IPS-NIHi7 (cell line): ENCODE results near the gene ARHGAP18.
"Not testable (repeated sequence)": the region's sequence is repeated elsewhere in the genome, so short reads cannot be mapped to it uniquely, and the experiment has no call there.

Experiments
- DNase-seq: peaks from one replicate; pipeline ENCODE4 v3.0.0; 2012; ENCODE audit warnings: mixed read lengths; ENCODE audit errors: extremely low spot score

The ARHGAP18 gene

DNA sequence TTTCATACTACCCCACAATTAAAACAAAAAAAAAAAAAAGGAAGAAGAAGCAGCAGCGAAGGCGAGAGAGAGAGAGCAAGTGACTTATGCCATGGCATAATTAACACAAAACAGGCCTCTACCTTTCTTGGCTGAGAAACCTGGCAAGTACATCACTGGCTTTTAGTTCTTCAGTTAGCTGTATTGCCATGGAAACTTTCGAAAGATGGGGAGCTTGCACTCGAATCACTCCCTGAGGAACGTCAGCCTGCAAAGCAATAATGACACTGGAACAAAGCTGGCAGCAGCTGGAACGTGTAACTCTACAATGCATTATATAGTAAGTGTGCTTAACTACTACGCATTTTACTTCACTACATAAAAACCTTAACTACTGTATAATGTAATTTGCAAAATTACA, 126.1 kb downstream of the ARHGAP18 start:
- no peak for DNase-seq

DNA sequence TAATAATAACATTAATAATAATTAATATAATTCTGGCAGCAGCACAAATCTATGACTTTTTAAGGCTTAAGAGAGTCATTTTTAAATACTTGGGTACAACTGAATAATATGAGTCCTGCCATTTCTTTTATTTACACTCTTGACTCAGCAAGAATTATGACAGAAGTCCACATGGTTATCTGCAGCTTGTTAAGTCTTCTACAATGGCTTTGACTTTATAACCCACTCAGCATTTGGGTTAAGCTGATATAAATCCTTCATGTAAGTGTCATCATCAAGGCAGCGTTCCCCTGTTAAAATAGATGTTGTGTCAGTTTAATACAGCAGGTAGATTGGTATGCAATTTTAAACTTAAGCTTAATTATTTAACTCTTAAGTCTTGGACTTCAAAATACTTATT, 131.7 kb downstream of the ARHGAP18 start:
- DNase-seq: no peak

DNA sequence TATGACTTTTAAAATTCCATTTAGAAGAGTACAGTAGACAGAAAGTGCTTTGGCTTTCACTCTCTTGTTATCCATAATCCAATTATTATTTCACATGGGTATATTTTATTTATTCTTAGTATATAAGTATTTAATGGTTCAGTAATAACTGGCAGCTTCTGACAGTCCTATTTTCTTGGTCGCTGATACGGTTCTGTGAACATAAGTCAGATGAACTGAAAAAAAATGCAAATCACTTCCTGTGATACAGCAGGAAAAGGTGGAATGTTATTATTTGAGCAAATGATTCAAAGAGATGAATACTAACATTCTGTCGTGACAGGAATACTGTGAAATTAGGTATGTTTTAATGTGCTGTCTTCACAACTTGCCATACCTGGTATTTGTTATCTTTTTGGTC, 132.3 kb downstream of the ARHGAP18 start:
- no peak for DNase-seq

DNA sequence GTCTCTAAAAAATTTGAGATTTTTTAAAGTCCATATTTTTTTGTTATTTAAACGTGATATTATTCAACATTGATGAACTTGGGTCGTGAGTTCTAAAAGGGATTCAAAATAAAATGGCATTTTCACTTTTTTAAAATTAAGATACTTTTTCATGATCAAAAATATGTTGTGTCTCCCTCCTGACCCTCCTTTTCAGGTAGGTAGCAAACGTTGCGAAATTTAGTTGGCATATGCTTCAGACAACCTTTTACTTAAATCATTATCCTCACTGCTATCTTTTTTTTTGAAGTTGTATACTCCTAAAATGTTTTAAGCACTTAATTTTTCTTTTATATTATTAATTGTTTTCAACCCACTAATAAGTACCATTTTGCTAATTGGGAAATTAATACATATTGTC, 133.5 kb downstream of the ARHGAP18 start:
- DNase-seq: no peak

DNA sequence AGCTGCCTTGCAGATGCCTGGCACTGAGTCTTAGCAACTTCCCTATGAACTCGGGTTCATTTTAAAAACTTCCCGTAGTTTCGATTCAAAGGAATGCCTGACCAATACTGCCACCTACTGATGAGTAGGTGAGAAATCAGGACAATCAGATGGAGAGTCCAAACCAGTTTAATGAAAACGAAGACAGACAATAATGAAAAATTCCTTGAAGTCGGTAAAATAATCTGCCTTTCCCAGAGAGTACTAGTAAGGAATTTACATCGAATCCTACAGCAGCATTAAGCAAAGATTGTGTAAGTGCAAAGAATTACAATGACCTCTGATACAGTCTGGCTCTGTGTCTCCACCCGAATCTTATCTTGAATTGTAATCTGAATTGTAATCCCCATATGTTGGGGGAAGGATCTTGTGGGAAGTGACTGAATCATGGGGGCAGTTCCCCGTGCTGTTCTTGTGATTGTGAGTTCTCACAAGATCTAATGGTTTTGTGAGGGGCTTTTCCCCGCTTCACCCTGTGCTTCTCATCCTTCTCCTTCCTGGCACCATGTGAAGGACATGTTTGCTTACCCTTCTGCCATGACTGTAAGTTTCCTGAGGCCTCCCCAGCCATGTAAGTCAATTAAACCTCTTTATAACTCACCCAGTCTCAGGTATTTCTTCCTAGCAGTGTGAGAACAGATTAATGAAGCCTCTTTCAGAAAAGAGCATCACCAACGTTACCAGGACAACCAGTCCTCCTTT, 134.4 kb downstream of the ARHGAP18 start:
- peak; percentile 60 for DNase-seq

DNA sequence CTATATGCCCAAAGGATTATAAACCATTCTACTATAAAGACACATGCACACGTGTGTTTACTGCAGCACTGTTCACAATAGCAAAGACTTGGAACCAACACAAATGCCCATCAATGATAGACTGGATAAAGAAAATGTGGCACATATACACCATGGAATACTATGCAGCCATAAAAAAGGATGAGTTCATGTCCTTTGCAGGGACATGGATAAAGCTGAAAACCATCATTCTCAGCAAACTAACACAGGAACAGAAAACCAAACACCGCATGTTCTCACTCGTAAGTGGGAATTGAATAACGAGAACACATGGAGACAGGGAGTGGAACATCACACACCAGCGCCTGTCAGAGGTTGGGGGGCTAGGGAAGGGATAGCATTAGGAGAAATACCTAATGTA, 135.4 kb downstream of the ARHGAP18 start:
- DNase-seq: not testable (repeated sequence)

DNA sequence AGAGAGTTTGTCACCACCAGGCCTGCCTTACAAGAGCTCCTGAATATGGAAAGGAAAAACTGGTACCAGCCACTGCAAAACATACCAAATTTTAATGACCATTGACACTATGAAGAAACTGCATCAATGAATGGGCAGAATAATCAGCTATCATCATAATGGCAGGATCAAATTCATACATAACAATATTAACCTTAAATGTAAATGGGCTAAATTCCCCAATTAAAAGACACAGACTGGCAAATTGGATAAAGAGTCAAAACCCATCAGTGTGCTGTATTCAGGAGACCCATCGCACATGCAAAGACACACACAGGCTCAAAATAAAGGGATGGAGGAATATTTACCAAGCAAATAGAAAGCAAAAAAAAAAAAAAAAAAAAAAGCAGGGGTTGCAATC, 139.0 kb downstream of the ARHGAP18 start:
- not testable (repeated sequence) for DNase-seq

DNA sequence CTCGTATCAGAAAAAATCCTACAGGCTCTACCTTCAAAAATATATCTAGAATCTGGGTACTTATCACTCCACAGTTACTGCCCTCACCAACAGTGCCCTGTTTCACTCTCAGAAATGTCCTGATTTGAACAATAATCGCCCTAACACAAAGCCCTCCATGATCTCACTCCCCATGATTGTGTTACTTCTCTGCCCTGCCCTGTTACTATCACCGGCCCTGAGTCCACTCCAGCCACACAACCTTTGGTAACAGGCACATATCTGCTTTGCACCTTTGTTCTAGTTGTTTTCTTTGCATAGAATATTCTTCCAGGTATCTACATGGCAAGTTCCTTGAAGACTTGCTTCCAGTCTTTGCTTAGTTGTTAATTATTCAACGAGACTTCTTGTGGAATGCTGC, 142.0 kb downstream of the ARHGAP18 start:
- DNase-seq: no peak

DNA sequence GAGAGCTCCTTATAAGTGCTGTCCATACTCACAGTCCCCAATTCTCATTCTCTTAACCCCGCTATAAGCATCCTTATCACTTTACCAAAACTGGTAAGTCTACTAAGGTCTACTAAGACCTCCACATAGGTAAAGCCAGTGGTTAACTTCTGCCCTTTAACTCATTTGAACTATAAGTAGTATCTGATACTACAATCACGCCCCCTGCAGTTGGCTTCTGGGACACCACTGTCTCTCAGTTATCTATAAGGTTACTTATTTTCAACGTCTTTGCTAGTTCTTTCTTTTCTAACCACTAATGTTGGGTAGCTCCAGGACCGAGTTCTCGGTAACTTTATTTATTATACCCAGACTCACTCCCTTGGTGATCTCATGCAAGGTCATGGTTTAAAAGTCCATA, 142.6 kb downstream of the ARHGAP18 start:
- DNase-seq: peak; percentile 40

DNA sequence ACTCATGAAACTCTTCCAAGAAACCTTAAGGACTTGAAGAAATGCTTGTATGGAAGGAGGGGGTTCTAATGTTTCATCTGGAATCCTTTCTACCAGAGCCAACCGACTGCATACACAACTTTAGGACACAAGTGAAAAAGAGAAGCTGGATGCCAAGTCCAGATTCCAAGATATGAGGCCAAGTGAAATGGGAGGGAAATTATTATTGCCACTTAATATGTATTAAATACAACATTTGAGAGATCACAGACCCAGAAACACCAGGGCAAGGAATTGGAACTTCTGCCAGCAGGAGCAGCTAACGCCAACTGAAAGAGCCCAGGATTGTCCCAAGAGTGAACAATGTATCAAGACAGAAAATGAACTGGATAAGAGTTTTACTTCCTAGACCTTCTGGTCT, 144.2 kb downstream of the ARHGAP18 start:
- DNase-seq: no peak

DNA sequence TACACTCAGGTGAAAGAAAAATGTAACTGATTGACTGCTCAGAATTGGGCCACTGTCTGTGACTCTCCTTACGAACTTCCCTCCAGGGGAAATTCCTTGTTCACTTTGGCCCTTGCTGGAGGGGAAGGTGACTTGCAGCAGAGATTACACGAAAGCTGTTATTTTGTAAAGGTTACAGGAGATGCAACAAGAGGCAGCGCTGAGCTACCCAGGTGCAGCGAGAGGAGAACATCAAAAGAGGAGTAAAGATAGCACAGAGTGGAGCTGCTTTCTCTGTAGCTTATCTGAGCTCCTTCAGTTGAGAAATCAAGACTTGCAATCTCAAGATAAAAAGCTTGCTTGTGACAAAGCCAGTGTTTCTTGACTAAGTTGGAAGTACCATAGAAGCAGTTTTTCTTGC, 144.6 kb downstream of the ARHGAP18 start:
- DNase-seq: no peak

DNA sequence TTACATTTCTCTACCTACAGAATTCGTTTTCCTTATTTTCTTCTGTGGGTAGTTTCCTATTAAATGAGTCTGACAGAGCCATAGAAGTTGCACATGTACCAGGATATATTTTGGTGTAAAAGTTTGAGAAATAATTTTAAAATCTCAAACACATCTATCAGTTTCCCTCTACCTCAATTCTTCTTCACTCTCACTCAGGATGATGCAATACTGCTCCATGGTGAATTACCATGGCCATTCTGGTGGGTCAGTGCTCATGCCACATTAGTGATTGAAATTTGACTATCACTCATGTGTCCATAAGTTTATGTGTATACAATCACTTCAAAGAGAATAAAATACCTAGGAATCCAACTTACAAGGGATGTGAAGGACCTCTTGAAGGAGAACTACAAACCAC, 151.7 kb downstream of the ARHGAP18 start:
- DNase-seq: no peak

DNA sequence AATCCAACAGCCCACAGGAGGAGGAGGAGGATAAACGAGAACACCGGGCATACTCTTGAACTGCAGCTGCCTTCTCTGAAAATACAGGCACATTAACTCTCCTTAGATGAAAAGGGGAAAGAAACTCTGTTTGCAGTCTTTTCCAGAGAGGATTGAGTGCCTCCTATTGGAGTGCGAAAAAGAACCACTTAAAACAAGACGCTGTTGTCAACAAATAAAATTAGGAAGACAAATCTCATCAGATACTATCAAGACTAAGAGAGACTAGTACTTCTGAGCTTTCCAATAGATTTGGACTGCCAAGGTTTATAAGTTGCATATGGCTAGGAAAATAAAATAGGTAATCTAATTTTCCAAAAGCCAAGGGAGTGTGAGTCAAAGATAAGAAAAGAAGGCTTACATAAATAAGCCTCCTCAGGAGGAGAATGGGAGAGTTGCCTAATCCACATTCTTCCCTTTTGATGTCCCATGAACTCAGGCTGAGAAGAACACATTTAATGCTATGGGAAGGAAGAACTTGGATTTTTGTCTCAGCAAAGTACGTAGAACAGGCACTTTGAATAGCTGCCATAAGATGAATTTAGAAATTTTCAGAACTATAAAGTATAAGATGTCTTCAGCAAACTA, 154.7 kb downstream of the ARHGAP18 start:
- no peak for DNase-seq

DNA sequence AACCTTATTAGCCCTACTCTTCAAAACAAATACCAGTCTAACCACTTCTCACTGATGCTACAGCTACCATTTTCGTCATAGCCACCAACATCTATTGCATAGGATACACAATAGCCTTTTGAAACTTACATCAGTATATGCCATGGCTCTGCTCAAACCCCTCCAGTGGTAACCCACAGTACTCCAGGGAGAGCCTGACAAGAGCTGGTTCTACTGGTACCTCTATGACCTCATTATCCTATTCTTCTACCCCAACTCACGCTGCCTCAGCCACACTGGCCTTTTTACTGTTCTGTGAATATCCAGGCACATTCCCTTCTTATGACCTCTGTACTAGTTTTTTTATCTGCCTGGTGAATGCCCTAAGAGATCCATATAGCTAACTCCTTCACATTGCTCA, 157.6 kb downstream of the ARHGAP18 start:
- DNase-seq: no peak

DNA sequence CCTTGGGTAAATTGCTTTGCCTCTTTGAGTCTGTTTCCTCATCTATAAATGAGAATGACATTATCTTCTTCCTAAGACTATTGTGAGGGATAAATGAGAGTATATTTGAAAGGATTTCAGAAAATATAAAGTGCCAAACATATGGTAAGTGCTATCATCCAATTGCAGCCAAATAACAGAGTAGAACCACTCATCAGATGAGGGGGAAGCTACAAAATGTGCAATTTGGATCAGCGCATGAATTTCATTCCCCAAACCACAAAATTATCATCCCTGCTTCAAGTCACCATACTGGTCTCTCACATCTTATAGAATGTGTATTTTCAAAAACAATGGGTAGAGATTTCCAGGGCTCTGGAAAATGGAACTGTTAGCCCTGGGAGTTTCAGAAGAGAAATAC, 158.5 kb downstream of the ARHGAP18 start:
- DNase-seq: no peak

DNA sequence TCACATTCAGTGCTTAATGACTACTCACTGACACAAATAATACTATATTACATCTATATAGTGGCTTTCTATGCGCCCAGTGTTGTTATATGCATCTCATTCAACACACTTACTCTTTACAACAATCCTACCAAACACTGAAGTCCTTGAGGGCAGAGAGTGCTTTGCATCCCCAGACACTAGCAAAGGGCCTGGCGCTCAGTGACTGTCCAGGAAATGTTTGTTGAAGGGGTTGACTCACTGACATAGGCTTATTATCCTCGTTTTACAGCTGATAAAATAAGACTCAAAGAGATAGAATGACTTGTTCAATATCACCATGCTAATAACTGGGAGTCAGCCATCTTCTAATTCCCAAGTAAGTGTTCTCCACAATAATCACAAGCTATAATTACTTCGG, 163.3 kb downstream of the ARHGAP18 start:
- no peak for DNase-seq

DNA sequence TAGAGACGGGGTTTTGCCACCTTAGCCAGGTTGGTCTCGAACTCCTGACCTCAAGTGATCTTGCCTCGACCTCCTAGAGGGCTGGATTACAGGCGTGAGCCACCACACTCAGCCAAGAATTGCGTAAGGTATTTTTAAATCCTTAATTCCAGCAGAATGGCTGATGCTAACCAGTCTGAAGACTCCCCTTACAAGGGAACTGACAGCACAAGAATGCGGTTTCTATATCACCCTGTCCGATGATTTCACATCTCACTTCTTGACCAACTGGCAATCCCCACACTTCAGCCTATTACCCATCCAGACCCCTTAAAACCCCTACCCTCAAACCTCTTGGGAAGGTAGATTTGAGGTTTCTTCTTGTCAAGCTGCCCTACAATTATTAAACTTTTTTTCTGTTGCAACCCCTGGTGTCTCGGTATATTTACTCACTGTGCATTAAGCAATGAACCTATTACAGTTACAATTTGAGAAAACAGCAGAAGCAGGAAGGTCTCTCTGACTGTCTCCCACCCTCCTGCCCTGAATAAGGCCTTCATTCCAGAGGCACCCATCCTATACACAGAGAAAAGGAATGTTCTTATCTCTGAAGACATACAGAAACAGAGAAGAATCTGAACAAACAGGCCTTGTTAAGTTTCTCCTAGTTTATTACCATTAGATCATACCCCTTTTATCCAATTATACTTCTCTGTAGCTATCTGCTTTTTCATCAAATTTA, 164.9 kb downstream of the ARHGAP18 start:
- DNase-seq: no peak

DNA sequence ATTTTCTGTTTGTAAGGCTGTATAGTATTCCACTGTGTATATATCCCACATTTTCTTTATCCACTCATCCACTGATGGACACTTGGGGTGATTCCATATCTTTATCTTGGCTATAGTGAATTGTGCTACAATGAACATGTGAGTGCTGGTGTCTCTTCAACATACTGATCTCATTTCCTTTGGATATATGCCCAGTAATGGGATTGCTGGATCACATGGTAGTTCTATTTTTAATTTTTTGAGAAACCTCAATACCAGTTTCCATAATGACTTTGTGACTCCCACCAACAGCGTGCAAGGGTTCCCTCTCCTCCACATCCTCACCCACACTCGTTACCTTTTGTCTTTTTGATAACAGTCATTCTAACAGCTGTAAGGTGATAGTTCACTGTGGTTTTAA, 166.0 kb downstream of the ARHGAP18 start:
- no peak for DNase-seq

DNA sequence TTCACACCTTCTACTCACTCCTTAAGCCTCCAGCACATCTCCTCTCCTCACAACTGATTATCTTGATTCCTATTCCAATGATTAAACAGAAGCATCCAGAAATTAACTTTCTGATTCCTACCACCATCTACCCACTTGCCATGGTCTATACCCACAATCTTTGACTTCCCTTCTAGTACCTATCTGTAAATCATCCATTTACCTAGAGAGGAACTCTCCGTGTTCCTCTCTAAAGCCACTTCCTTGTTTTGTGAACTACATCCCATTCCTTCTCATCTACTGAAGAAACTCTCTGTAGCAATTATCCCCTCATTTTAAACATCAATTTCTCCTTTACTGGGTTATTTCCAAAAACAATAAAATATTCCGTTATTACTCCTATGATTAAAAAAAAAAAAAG, 167.3 kb downstream of the ARHGAP18 start:
- DNase-seq: no peak

DNA sequence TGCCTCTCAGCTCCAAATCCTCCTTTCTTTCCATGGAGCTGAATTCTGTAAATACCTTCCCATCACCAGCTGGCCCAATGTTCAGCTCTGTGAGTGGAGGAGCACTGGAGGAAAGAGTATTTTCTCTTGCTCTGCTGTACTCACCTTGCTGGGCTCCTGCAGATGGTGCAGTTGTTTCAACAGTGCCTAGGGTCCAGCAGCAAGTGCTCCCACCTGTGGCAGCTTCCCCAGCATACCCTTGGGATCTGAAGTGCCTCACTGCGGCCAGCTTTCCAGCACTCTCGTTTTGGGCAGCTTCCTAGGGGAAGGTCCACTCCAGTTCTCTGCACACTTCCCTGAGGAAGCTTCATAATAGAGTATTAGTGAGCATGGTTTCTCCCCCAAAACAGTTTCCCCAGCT, 170.9 kb downstream of the ARHGAP18 start:
- no peak for DNase-seq

DNA sequence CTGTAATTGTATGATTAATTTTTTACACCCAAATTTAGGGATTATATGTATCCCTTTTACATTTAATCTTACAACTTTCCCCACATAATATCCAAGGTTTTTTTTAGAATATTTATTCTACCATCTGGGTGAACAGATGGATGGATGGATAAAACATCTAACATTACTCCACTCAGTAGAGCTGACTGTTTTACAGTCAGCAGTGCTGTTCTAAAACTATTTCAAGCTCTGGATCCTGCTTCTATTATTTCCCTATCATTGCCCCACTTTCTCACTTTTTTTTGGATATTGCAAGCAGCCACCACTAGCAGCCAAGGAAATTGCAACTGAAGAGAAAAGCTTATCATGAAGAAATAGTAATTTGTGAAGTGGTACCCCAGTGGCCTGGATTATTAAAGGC, 173.7 kb downstream of the ARHGAP18 start:
- no peak for DNase-seq

DNA sequence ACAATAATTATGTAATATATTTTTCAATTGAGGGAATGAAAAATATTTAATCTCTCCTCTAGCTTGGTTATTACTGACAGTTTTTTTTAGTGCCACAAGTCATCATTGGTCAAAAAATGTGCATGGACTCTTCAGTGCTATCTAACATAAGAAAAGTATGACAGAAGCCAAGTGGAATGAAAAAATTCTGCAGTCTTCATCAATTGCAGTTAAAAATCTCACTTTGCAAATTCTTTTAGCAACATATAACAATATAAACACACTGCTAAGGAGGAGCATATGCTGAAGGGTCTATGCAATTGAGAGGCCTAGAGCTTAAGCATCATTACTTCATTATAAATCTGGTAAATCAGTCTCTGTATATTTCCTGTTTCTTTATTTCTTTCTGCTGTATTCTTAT, 175.1 kb downstream of the ARHGAP18 start:
- DNase-seq: no peak
